Astrocyte (in vitro differentiated cells and primary cell): ENCODE data around the gene RILPL1. TPM values are rescaled to one million over a fixed set of nuclear protein-coding genes. Genes with fewer than 3 reads are reported as not detected.

Source experiments
- DNase-seq: peaks from one replicate; pipeline ENCODE4 v3.0.0-alpha.2; 2010; ENCODE audit warnings: low read depth
- FAIRE-seq: peaks from 2 replicates; lab custom pipeline; 2011; peaks lifted over from hg19 to GRCh38; lab: Jason Lieb, UNC
- H2AFZ ChIP-seq: 2 replicates; pipeline ENCODE4 v1.6.0; 2012; ENCODE audit warnings: low read depth, low read length, inconsistent platforms
- H3K27ac ChIP-seq: 2 replicates; pipeline ENCODE4 v1.5.1; 2011; ENCODE audit warnings: low read depth, low read length, inconsistent platforms
- H3K27me3 ChIP-seq: 2 replicates; pipeline ENCODE4 v1.6.0; 2011; ENCODE audit warnings: low read length, inconsistent platforms; ENCODE audit not compliant: insufficient read depth
- H3K36me3 ChIP-seq: 2 replicates; pipeline ENCODE4 v1.5.1; 2011; ENCODE audit warnings: low read length, inconsistent platforms; ENCODE audit not compliant: insufficient read depth
- H3K4me1 ChIP-seq: 2 replicates; pipeline ENCODE4 v1.5.1; 2011; ENCODE audit warnings: low read length, inconsistent platforms; ENCODE audit not compliant: insufficient read depth
- H3K4me2 ChIP-seq: 2 replicates; pipeline ENCODE4 v1.6.0; 2012; ENCODE audit warnings: low read length, inconsistent platforms
- H3K4me3 ChIP-seq: 2 replicates; pipeline ENCODE4 v1.5.1; 2011; ENCODE audit warnings: low read depth, mild to moderate bottlenecking, low read length, inconsistent platforms; ENCODE audit not compliant: insufficient read depth
- H3K79me2 ChIP-seq: 2 replicates; pipeline ENCODE4 v1.6.0; 2012; ENCODE audit warnings: mild to moderate bottlenecking, low read length, inconsistent platforms; ENCODE audit not compliant: insufficient read depth
- H3K9ac ChIP-seq: 2 replicates; pipeline ENCODE4 v1.6.0; 2012; ENCODE audit warnings: mild to moderate bottlenecking, low read length, inconsistent platforms
- H3K9me3 ChIP-seq: 2 replicates; pipeline ENCODE4 v1.5.1; 2012; ENCODE audit warnings: low read depth, mild to moderate bottlenecking, low read length, inconsistent platforms; ENCODE audit not compliant: insufficient read depth
- H4K20me1 ChIP-seq: 2 replicates; pipeline ENCODE4 v1.6.0; 2012; ENCODE audit warnings: low read length, inconsistent platforms; ENCODE audit not compliant: insufficient read depth
- H3K27ac Mint-ChIP-seq: one replicate; pipeline ENCODE4 v1.8.0; 2021; ENCODE audit warnings: mild to moderate bottlenecking, mixed read lengths; ENCODE audit not compliant: unreplicated experiment
- H3K27me3 Mint-ChIP-seq: one replicate; pipeline ENCODE4 v1.8.0; 2021; ENCODE audit warnings: low read depth, mixed read lengths; ENCODE audit not compliant: unreplicated experiment
- H3K36me3 Mint-ChIP-seq: one replicate; pipeline ENCODE4 v1.8.0; 2021; ENCODE audit warnings: low read depth, mixed read lengths; ENCODE audit not compliant: unreplicated experiment
- H3K4me1 Mint-ChIP-seq: one replicate; pipeline ENCODE4 v1.8.0; 2021; ENCODE audit warnings: low read depth, mixed read lengths; ENCODE audit not compliant: unreplicated experiment
- H3K4me3 Mint-ChIP-seq: one replicate; pipeline ENCODE4 v1.8.0; 2021; ENCODE audit warnings: mild to moderate bottlenecking, moderate library complexity, mixed read lengths; ENCODE audit not compliant: unreplicated experiment
- H3K9me3 Mint-ChIP-seq: one replicate; pipeline ENCODE4 v1.8.0; 2021; ENCODE audit warnings: mild to moderate bottlenecking, mixed read lengths; ENCODE audit not compliant: unreplicated experiment
- CTCF ChIP-seq: IDR thresholded peaks from 2 replicates; pipeline ENCODE4 v1.5.1; 2011; ENCODE audit warnings: low read depth, mild to moderate bottlenecking, inconsistent platforms, low read length, moderate library complexity; ENCODE audit not compliant: insufficient read depth
- EZH2 ChIP-seq: IDR thresholded peaks from 2 replicates; pipeline ENCODE4 v1.6.1; 2012; ENCODE audit warnings: mild to moderate bottlenecking, low read length, inconsistent platforms; ENCODE audit not compliant: insufficient read depth
- total RNA-seq: library from RNA; stranded (reverse); gene quantifications from 2 replicates; pipeline ENCODE4 v1.2.1, GENCODE V29; 2021

Gene RILPL1
- total RNA-seq, 1 donor from 2014 or later = 23.0 TPM

GRCh38 chr12:123479442-123480180, 53.9 kb downstream of the RILPL1 start:
- peaks cover 11% of the 10 kb centered on the region for H4K20me1 ChIP-seq
- H3K4me3 ChIP-seq = no peak overlapping the region
- H3K79me2 ChIP-seq = no peaks in the 10 kb centered on the region
- no peaks in the 10 kb centered on the region for H3K9me3 ChIP-seq
- DNase-seq (no peak), FAIRE-seq (no peak)
- peaks cover 28% of the 10 kb centered on the region for H3K4me1 Mint-ChIP-seq
- H3K36me3 ChIP-seq = peaks cover 6% of the 10 kb centered on the region
- TF ChIP-seq CTCF (no peak), EZH2 (no peak)
- peaks cover 18% of the 10 kb centered on the region for H3K4me1 ChIP-seq
- H2AFZ ChIP-seq = no peak overlapping the region
- peak overlapping the region; percentile 54 for H3K4me2 ChIP-seq
- peaks cover 20% of the 10 kb centered on the region for H3K36me3 Mint-ChIP-seq
- H3K27ac ChIP-seq = no peak overlapping the region
- peak overlapping the region; percentile 12 for H3K9ac ChIP-seq
- no peaks in the 10 kb centered on the region for H3K27me3 ChIP-seq
- peak overlapping the region; percentile 87 for H3K27ac Mint-ChIP-seq
- H3K9me3 Mint-ChIP-seq = no peaks in the 10 kb centered on the region
- H3K27me3 Mint-ChIP-seq = no peaks in the 10 kb centered on the region
- peak overlapping the region; percentile 68 for H3K4me3 Mint-ChIP-seq

DNA sequence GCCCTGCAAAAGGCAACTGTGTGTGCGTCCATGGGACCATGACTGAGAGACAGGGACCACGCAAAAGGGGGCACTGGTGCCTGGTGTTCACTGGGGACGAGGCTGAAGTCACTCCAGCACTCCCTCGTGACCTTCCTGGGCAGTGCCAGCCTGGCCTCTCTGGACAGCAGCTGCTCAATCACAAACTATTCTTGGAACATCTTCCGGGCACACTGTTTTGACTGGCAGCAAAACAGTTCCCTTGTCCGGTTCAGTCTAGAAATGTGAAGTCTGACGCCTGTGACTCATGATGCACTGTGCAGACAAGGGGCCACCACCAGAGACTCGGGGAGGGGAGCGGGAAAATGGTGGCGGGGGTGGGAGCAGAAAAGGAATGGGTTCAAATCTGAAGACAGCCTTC, 54.8 kb downstream of the RILPL1 start:
- DNase-seq (peak; percentile 19), FAIRE-seq (no peak)
- Mint-ChIP-seq H3K4me3 (peak overlapping the region; percentile 68), H3K27me3 (no peaks in the 10 kb centered on the region), H3K36me3 (peaks cover 19% of the 10 kb centered on the region), H3K4me1 (peaks cover 22% of the 10 kb centered on the region), H3K27ac (peak overlapping the region; percentile 80), H3K9me3 (no peaks in the 10 kb centered on the region)
- Histone ChIP-seq H2AFZ (no peak overlapping the region), H4K20me1 (peaks cover 18% of the 10 kb centered on the region), H3K4me1 (peaks cover 15% of the 10 kb centered on the region), H3K4me2 (peak overlapping the region; percentile 54), H3K27ac (peak overlapping the region; percentile 36), H3K9me3 (no peaks in the 10 kb centered on the region), H3K9ac (peak overlapping the region; percentile 43), H3K36me3 (peaks cover 8% of the 10 kb centered on the region), H3K4me3 (no peak overlapping the region), H3K79me2 (no peaks in the 10 kb centered on the region), H3K27me3 (no peaks in the 10 kb centered on the region)
- TF ChIP-seq EZH2 = no peak
- no peak for TF ChIP-seq CTCF

DNA sequence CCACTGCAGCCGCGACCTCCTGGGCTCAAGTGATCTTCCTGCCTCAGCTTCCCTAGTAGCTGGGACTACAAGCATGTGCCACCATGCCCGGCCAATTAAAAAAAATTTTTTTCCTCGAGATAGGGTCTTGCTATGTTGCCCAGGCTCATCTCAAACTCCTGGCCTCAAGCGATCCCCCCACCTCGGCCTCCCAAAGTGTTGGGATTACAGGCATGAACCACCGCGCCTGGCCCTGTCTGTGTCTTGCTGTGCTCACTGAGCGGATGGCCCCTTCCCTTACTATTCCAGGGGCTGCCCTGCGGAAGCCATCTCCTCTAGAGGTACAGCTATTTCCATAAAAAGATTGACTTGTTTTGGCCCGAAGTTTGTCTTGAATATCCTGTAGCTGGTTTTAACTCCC, 55.5 kb downstream of the RILPL1 start:
- no peak overlapping the region for H3K4me3 Mint-ChIP-seq

More for the DNA sequence above, 55.5 kb downstream of the RILPL1 start:
- H3K79me2 ChIP-seq = no peaks in the 10 kb centered on the region
- H3K27me3 ChIP-seq = no peaks in the 10 kb centered on the region
- H3K4me2 ChIP-seq = no peak overlapping the region
- no peaks in the 10 kb centered on the region for H3K27me3 Mint-ChIP-seq
- H3K27ac Mint-ChIP-seq = peak overlapping the region; percentile 41
- H3K36me3 ChIP-seq = peaks cover 8% of the 10 kb centered on the region
- no peak overlapping the region for H3K4me3 ChIP-seq
- DNase-seq (no peak), FAIRE-seq (no peak)
- no peaks in the 10 kb centered on the region for H3K9me3 Mint-ChIP-seq
- H3K4me1 Mint-ChIP-seq = peaks cover 15% of the 10 kb centered on the region
- H3K27ac ChIP-seq = no peak overlapping the region
- H3K4me1 ChIP-seq = peaks cover 13% of the 10 kb centered on the region
- no peak overlapping the region for H2AFZ ChIP-seq
- peaks cover 18% of the 10 kb centered on the region for H3K36me3 Mint-ChIP-seq
- H4K20me1 ChIP-seq = peaks cover 14% of the 10 kb centered on the region
- H3K9me3 ChIP-seq = no peaks in the 10 kb centered on the region
- no peak for TF ChIP-seq CTCF
- no peak for TF ChIP-seq EZH2
- H3K9ac ChIP-seq = no peak overlapping the region
